Breast epithelium (tissue), 3 donors: ENCODE results near the gene LIN7A.

Experiments used
- POLR2AphosphoS5 ChIP-seq, 3 donors: sonication (generic); formaldehyde crosslinking; IDR thresholded peaks; one replicate each; pipeline ENCODE4 v1.6.1; 2017; ENCODE audit warnings: antibody characterized with exemption in 3 of 3
- TF ChIP-seq, protein P1 (sequence below), 3 donors: fragments of 450-650 bp; IDR thresholded peaks; one replicate each; pipeline ENCODE4 v1.5.1; 2016 to 2017; ENCODE audit warnings: antibody characterized with exemption in 3 of 3, mild to moderate bottlenecking in 3 of 3, moderate library complexity in 3 of 3

DNA sequence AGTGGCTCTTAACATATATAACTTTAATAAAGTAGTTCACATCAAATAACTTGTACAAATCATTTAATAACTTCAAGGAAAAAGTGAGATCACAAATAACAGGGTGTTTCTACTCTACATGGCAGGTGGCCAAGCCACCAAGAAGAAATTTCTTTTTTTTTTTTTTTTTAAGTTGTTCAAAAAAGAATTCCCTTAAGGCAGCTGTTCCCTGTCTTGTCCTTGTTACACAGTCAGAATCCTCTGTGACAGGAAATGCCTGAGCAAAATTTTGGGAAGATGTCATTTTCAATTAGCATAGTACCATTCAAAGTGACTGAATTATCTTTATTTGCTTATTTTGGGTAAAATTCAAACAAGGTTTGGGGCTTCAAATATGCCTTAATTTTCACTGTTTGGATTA lies 79.4 kb downstream of the LIN7A start:
- TF ChIP-seq, protein P1, sequence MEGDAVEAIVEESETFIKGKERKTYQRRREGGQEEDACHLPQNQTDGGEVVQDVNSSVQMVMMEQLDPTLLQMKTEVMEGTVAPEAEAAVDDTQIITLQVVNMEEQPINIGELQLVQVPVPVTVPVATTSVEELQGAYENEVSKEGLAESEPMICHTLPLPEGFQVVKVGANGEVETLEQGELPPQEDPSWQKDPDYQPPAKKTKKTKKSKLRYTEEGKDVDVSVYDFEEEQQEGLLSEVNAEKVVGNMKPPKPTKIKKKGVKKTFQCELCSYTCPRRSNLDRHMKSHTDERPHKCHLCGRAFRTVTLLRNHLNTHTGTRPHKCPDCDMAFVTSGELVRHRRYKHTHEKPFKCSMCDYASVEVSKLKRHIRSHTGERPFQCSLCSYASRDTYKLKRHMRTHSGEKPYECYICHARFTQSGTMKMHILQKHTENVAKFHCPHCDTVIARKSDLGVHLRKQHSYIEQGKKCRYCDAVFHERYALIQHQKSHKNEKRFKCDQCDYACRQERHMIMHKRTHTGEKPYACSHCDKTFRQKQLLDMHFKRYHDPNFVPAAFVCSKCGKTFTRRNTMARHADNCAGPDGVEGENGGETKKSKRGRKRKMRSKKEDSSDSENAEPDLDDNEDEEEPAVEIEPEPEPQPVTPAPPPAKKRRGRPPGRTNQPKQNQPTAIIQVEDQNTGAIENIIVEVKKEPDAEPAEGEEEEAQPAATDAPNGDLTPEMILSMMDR (IDR thresholded peaks at IDR 0.05): no peak
- no peak for TF ChIP-seq POLR2AphosphoS5 (IDR thresholded peaks at IDR 0.05)
